HG02870 (cell line): ENCODE data around the gene TSPAN33.
"Not testable (repeated sequence)": the region's sequence is repeated elsewhere in the genome, so short reads cannot be mapped to it uniquely, and the experiment has no call there.

Experiments
- ATAC-seq: cut with Tn5 transposase; IDR thresholded peaks from one replicate; pipeline ENCODE4 v1.9.1; 2021; ENCODE audit warnings: mild to moderate bottlenecking, moderate library complexity; ENCODE audit not compliant: unreplicated experiment

Gene TSPAN33

DNA sequence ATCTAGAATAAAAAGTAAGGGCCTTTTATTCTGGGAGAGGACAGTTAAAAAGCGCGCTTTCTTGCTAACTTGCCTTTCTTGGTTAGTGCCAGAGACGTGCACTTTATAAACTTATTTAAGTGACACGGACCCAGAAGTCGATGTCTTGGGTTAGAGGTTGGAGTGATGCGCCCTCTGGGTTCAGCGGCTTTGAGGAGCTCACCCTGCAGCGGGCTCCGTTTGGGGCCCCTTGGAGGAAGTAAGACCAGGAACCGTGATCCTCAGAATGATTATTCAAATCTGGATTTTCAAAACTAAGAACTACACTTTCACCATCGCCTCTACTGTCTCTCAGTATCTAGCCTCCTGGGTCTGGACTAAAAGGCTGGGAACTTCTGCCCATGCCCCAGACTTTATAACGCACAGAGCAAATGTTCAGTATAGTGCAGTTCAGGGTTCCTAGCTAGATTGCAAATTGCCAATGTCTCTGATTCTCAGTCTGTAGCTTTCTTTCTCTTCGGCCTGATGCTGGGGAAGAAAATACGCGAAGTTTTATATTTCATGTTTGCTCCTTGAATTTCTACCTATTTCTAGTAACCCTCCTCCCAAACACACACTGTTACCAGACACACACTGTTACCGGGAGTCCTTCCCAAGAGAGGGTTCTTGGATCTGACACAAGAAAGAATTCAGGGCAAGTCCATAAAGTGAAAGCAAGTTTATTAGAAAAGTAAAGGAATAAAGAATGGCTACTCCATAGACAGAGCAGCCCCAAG is 25.4 kb downstream of the TSPAN33 start:
- peak; percentile 65 for ATAC-seq

DNA sequence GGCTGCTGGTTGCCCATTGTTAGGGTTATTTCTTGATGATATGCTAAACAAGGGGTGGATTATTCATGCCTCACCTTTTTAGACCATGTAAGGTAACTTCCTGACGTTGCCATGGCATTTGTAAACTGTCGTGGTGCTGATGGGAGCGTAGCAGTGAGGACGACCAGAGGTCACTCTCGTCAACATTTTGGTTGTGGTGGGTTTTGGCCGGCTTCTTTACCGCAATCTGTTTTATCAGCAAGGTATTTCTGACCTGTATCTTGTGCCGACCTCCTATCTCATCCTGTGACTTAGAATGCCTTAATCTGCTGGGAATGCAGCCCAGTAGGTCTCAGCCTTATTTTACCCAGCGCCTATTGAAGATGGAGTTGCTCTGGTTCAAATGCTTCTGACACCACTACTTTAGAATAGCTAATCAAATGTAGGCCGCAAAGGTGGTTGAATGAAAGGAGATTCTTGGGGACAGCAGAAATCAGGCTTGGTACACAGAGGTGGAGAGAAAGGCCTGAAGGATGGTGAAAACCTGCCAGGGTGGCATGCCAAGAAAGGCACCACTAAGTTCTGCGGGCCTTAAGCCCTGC is 26.0 kb downstream of the TSPAN33 start:
- ATAC-seq: no peak

DNA sequence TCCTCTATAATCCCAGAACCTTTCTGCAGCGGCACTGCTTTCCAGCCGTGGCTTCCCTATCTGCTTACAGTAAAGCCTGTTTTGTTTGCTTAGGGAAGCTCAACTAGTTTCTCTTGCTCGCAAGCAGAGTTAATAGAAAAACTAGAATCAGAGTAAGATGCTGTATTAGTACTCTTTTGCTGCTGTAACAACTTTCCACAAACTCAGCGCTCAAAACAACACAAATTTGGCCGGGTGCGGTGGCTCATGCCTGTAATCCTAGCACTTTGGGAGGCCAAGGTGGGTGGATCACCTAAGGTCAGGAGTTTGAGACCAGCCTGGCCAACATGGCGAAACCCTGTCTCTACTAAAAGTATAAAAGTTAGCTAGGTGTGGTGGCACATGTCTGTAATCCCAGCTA is 29.4 kb downstream of the TSPAN33 start:
- ATAC-seq: not testable (repeated sequence)

DNA sequence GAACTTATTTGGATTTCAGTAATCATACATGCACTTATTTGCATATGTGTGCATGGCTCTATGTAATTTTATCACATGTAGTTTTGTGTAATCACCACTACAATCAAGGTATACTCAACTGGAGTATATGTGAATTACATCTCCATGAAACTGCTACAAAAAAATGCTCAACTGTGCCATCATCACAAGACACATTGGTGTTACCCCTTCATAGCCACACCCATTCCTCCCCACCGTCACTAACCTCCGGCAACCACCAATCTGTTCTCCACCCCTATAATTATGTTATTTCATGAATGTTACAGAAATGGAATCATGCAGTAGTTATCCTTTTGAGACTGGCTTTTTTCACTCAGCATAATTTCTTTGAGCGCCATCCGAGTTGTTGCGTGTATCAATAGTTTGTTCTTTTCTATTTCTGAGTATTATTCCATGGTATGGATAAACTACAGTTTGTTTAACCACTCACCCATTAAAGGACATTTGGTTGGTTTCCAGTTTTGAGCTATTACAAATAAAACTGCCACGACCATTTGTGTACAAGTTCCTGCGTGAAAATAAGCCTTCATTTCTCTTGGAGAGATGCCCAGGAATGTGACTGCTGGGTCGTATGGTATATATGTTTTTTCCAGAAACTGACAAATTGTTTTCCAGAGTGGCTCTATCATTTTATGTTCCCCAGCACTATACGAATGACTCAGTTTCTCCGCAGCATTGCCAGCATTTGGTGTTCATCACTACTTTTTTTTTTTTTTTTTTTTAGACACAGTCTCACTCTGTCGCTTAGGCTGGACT is 32.6 kb downstream of the TSPAN33 start:
- ATAC-seq: no peak

DNA sequence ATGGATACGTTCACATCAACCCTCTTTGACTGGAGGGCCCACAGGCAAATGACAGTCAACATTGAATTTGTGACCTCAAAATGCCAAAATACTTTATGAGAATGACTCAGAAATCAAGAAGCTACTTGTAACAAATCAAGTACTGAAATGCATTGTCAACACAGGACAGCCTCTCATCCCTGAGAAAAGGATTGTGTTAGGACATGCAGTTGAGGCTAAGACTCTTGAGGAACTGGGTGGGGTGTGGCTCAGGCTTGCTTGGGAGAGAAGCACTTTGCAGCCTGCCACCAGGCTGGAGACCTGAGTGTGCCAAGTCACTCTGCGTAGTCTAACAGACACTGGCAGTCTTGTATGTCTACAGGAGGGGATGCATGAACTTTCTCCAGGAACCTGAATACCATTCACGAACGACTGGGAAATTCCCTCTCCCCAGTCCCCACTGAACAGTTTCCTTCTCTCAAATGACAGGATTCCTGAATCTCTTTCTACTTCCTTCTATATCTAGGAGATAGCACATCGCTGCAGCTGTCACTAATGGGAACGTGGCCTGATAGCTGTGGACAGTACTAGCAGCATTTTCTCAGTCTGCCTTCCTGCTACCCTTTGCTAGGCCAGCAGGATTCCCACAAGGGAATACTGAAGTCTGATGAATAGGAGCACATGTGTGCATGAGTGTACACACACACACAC is 40.6 kb downstream of the TSPAN33 start:
- ATAC-seq: no peak

DNA sequence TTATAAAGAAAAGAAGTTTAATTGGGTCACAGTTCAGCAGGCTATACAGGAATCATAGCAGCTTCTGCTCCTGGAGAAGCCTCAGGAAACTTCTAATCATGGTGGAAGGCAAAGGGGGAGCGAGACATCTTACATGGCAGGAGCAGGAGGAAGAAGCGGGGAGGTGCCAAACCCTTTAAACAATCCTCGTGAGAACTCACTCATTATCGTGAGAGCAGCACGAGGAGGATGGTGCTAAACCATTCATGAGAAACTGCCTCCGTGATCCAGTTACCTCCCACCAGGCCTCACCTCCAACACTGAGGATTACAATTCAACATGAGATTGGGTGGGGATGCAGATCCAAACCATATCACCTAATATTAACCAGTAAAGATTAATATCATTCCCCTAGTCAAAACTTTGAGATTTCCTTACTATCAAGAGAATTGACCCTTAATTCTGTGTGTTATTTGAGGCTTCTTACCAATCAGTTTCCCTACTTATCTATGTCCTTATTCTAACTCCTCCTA is 42.3 kb downstream of the TSPAN33 start:
- no peak for ATAC-seq

DNA sequence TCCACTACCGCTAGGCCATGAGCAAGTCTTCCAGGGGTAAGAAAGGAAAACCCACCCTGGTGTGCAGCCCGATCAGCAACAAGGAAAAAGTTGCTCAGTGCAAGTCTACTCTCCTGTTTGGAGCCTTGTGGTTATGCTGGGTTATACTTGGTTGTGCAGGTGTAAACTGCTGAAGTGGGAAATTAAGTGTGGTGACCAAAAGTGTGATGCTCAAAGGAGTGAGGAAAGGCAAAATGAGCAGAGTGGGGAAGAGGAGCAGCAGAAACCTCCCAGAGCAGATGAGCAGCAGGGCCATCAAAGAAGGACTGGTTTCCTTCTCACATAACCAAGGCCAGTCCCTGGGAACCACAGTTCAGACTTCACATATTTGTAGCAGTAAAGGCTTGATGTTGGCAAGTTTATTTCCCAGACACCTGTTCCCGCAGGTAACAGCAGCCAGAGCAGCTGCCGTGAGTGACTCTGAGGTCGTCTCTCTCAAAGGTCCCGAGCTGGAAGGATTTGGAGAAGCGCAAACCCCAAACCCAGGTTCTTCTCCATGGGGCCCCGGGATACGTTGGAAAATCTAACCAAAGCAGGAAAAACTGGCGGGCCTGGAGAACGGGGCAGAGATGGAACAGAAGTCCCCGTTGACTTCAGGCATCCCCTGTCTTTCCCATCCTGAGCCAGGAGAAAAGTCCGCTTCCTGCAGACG is 43.3 kb downstream of the TSPAN33 start:
- no peak for ATAC-seq

DNA sequence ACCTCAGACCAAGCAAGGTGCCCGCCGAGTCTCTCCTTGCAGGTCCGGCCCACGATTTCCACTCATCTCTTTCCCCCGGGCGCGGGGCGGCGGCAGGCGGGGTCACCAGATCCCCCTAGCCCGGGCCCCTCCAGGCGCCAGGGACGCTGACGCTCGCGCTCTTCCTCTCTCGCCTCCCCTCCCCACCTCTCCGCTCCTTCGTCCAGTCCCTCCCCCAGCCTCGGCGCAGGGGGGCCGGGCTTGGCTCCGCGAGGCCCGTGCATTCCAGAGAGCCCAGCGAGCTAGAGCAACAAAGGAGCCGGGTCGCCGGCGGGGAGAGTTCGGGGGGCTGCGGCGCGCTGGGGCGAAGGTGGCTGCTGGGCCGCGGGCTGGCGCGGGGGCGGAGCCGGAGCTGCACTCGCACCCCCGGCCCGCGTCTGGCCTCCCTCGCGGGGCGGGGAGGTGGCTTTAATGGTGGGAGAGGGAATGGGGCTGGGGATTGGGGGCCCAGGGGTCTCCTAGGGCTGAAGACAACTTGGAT is 43.9 kb downstream of the TSPAN33 start, which contains the start of gene SMO:
TSS of gene SMO (plus strand) at position 262 of the 520 bp plus-strand sequence. CDS start 519 bp downstream, outside the sequence.
- ATAC-seq: no peak

DNA sequence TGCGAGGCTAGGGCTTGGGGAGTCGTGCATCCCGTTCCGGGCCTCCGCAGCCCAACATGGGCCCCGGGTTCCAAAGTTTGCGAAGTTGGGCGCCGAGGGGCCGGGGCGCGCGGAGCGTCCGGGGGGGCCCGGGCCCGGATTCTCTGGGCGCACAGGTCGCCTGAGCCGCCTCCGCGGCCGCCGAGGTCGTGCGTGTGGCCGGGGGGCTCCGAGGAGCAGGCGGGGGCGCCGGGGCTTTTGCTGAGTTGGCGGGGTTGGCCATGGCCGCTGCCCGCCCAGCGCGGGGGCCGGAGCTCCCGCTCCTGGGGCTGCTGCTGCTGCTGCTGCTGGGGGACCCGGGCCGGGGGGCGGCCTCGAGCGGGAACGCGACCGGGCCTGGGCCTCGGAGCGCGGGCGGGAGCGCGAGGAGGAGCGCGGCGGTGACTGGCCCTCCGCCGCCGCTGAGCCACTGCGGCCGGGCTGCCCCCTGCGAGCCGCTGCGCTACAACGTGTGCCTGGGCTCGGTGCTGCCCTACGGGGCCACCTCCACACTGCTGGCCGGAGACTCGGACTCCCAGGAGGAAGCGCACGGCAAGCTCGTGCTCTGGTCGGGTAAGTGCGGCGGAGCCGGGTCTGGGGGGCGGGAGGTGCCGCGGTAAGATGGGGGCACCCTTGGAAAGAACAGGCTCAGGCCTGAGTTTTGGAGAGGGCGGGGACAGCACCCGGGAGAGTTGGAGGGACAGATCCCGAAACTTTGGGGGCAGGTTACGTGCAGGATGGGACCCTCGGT is 44.6 kb downstream of the TSPAN33 start:
- no peak for ATAC-seq

DNA sequence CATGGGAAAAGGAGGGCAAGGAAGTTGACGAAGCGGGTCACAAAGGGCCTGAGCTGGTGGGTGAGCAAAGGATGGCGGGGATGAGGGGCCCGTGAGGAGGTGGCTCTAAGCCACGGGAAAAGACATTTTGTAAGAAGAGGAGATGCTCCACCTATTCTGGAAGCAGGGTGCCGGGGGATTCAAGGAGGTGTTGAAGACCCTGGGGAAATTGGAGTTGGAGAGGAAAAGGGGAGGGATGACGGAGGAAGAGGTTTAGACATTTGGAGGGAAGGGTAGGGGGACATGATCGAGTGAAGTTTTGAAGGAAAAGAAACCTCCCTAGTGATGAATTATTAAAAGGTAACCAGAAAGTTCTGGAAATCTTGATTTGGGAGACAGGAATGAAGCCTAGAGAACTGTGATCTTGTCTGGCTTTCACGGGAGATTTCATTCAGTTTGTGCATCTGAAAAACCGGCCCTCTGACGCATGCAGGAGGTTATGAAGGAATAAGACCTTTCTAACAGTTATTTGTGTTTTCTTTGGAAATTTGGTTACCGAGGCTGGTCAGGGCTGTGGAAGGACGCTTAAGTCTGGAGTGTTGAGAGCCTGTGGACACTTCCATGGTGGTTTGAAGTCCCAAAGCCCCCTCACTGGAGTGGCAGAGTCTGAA is 45.3 kb downstream of the TSPAN33 start:
- no peak for ATAC-seq

DNA sequence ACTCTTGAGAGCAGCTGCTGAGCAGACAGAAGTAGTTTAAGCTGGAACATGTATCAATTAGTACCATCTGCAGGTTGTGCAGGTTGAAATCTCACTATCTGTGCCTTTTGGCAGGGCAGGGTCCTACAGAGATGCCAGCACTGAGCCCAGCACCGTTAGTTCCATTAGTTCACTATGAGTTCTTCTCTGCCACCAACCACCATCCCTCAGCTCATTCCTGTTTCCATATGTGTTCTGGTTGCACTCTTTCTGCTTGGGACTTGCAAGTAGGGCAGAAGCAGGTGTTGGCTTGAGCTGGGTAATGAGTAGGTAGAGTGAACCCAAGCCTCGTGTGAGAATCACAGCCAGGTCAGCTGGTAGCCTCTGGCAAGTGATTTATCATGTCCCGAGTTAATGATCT is 46.8 kb downstream of the TSPAN33 start:
- no peak for ATAC-seq

DNA sequence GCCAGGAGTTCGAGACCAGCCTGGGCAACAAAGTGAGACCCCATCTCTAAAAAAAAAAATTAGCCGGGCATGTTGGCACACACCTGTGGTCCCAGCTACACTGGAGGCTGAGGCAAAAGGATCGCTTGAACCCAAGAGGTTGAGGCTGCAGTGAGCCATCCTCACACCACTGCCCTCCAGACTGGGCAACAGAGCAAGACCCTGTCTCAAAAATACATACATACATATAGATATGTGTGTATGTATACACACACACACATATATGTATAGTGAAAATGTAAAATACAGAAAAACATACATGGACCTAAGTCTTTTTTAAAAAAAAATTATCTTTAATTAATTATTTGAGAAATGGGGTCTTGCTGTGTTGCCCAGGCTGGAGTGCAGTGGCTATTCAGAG is 49.4 kb downstream of the TSPAN33 start:
- ATAC-seq: no peak

DNA sequence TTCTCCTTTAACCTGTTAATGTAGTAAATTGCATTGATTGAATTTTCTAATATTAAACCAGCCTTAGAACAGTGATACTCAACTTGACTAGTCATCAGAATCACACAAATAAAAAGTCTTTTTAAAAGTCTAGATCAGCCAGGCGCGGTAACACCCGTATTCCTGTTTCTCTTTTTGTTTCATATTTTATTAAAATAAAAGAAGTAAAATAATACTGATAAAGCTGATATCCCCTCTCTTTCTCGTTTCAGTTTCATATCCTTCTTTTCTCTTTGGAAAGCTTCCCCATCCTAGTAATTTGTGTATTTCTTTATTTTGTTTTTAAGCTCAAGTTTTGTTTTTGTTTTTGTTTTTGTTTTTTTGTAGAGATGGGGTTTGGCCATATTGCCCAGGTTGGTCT is 53.3 kb downstream of the TSPAN33 start:
- ATAC-seq: no peak

DNA sequence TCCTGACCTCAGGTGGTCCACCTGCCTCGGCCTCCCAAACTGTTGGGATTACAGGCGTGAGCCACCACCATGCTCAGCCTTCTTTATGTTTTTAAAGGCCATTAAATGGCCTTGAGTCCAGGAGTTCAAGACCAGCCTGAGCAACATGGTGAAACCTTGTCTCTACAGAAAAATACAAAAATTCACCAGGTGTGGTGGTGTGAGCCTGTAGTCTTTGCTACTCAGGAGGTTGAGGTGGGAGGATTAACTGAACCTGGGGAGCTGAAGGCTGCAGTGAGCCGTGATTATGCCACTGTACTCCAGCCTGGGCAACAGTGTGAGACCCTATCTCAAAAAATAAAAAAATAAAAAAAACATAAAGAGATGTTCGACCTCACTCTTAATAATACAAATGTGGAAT is 54.9 kb downstream of the TSPAN33 start:
- ATAC-seq: no peak

DNA sequence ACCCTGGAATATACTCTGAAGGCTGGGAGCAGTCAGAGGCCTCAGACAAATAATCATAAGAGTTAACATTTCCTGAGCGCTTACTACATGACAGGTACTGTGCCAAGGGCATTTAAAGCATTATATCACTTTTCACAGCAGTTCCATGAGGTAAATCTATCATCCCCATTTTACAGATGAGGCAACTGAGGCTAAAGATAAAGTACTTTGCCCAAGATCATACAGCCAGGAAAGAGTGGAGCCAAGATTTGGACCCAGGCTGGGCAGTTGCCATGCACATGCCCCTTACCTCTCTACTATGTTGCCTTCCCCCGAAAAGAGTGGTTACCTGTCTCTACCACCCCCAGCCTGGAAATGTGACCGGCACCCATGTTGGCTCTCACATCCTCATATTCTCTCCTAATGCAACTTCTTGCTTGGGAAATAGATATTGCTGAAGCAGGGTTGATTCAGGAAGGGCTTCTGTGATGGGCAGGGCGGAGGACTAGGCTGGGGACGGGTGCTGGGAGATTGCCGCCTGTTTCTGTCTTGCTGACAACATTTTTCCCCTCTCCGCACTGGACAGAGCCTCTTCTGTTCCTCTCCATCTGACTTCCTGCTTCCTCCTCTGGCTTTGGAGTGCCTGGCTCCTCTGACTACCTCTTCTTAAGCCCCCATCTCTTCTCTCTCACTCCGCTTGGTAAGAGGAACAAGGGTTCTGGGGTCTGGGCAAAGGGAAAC is 57.7 kb downstream of the TSPAN33 start:
- ATAC-seq: no peak

DNA sequence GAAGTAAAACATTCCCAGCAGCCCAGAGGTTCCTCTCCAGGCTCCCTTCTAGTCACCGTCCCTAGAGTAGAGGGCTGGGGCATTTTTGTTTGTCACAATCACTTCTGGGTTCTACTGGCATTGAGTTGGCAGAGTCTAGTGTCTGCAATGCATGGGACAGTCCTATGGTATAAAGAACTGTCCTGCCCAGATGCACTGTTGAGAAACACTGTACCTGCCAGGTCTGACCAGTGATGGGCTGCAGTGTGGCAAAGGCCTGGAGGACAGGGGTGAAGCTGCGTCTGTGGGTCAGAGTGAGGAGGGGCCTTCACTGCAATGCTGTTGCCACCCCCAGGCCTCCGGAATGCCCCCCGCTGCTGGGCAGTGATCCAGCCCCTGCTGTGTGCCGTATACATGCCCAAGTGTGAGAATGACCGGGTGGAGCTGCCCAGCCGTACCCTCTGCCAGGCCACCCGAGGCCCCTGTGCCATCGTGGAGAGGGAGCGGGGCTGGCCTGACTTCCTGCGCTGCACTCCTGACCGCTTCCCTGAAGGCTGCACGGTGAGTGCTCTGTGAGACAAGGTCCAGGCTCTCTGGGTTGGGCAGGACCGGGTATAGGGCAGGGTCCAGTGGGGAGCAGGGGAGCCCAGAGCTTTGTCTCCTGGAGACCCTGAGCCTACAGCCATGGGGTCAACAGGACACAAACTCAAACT is 58.7 kb downstream of the TSPAN33 start:
- no peak for ATAC-seq

DNA sequence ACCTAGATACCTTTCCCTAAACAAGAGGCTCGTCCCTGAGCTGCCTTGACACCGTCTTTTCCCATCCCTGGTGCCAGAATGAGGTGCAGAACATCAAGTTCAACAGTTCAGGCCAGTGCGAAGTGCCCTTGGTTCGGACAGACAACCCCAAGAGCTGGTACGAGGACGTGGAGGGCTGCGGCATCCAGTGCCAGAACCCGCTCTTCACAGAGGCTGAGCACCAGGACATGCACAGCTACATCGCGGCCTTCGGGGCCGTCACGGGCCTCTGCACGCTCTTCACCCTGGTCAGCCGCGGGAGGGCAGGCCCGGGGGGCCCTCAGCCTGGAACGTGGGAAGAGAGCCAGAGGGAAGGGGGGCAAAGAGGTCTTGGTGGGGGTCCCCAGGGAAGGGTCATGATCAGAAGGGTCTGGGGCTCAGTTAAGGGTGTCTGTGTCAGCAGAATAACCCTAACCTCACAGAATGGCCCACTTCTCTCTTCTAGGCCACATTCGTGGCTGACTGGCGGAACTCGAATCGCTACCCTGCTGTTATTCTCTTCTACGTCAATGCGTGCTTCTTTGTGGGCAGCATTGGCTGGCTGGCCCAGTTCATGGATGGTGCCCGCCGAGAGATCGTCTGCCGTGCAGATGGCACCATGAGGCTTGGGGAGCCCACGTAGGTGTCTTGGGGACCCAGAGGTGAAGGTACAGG is 60.8 kb downstream of the TSPAN33 start:
- ATAC-seq: no peak
